ENCODE data around the gene DIP2C.

The DIP2C gene

DNA sequence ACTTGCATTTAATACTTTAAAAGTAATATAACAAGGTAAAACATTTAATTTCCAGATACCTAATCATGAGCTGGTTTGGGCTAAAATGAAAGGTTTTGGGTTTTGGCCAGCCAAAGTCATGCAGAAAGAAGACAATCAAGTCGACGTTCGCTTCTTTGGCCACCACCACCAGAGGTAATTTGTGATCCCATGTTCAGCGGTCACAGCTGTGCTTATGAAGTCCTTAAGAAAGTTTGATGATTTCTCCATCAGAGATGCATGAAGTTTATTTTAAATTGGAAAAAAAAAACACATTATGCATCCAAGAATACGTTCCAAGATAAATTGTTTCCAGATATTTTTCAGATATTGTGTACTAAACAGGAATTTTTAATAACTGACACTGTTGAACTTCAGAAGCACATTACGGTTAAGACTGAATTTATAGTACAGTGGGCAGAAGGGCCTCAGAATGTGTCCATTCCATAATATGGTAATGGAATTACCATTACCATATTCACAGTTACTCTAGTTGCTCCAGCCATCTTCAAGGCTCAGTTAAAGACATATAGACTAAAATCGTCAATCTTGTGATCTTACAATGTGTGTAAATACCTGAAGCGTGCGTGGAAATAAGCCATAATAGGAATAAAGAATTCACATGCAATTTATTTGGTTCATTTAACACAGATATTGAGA lies 447.4 kb downstream of the DIP2C start:
- DNase-seq (ENCODE audit: low read depth): no peak
- H3K4me3 ChIP-seq (ENCODE audit: low read depth, low read length): no peak overlapping the region
- TF ChIP-seq, protein P1, sequence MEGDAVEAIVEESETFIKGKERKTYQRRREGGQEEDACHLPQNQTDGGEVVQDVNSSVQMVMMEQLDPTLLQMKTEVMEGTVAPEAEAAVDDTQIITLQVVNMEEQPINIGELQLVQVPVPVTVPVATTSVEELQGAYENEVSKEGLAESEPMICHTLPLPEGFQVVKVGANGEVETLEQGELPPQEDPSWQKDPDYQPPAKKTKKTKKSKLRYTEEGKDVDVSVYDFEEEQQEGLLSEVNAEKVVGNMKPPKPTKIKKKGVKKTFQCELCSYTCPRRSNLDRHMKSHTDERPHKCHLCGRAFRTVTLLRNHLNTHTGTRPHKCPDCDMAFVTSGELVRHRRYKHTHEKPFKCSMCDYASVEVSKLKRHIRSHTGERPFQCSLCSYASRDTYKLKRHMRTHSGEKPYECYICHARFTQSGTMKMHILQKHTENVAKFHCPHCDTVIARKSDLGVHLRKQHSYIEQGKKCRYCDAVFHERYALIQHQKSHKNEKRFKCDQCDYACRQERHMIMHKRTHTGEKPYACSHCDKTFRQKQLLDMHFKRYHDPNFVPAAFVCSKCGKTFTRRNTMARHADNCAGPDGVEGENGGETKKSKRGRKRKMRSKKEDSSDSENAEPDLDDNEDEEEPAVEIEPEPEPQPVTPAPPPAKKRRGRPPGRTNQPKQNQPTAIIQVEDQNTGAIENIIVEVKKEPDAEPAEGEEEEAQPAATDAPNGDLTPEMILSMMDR (IDR thresholded peaks at IDR 0.05; ENCODE audit: control insufficient read depth, extremely low read depth, insufficient read depth): no peak

DNA sequence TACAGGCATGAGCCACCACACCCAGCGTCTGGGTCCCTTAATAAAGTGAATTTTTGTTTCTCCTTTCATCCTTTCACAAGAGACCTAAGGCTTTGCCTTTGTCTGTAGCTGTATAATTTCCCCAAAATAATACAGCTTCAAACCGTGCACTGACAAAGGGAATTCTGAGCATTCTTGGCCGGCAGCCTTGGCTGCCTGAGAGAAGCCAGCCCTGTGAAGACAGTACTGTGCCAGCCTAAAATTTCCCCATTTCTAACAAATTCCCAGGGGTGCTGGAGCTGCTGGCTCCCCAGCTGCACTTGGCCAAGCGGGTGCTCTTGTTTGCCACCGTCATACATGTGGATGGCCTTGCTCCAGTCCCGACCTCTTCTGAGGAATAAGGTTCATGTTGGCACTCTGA lies 448.0 kb downstream of the DIP2C start:
- no peak overlapping the region for H3K4me3 ChIP-seq (ENCODE audit: low read depth, low read length)
- no peak for DNase-seq (ENCODE audit: low read depth)
- TF ChIP-seq, protein P1 (IDR thresholded peaks at IDR 0.05; ENCODE audit: control insufficient read depth, extremely low read depth, insufficient read depth): no peak

DNA sequence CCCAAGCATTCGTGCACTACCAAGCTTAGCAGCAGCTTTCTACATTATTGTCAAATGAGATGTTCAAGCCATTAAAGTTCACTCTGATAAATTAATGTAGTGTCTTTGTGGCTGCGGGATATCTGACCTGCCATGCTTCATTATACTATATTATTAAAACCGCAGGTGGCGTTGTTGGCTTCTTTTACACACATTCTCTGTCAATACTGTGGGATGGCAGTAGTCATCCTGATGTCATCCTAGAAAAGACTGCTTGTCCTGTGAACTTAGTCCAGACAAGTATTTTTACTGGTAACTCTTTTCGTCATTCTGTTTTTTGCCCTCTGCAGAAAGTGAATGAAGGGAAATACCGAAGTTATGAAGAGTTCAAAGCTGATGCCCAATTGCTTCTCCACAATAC lies 450.4 kb downstream of the DIP2C start:
- TF ChIP-seq, protein P1 (IDR thresholded peaks at IDR 0.05; ENCODE audit: control insufficient read depth, extremely low read depth, insufficient read depth): 0 out of 2 replicates have a peak, but pooled peaks have one; percentile 22
- peak; percentile 8 for DNase-seq (ENCODE audit: low read depth)
- H3K4me3 ChIP-seq (ENCODE audit: low read depth, low read length): no peak overlapping the region

DNA sequence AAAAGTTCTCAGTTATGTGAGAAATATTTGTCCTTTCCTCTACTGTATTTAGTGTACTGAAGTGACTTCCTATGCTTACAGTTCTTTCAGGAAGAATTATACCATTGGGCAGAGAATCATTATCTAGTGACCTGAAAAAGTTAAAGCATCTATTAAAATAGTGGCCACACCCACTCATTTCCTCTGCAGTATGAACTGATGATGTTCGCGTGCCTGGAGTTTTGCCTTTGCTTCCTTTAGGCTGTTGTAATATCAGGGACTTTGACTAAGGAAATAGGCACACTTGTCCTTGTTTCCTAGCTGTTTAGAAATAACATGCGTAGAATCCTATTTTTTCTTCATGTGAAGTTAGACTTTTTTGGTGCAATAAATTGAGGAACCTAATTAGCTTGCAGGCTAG lies 453.6 kb downstream of the DIP2C start:
- DNase-seq (ENCODE audit: low read depth): no peak
- no peak overlapping the region for H3K4me3 ChIP-seq (ENCODE audit: low read depth, low read length)
- TF ChIP-seq, protein P1 (IDR thresholded peaks at IDR 0.05; ENCODE audit: control insufficient read depth, extremely low read depth, insufficient read depth): no peak

DNA sequence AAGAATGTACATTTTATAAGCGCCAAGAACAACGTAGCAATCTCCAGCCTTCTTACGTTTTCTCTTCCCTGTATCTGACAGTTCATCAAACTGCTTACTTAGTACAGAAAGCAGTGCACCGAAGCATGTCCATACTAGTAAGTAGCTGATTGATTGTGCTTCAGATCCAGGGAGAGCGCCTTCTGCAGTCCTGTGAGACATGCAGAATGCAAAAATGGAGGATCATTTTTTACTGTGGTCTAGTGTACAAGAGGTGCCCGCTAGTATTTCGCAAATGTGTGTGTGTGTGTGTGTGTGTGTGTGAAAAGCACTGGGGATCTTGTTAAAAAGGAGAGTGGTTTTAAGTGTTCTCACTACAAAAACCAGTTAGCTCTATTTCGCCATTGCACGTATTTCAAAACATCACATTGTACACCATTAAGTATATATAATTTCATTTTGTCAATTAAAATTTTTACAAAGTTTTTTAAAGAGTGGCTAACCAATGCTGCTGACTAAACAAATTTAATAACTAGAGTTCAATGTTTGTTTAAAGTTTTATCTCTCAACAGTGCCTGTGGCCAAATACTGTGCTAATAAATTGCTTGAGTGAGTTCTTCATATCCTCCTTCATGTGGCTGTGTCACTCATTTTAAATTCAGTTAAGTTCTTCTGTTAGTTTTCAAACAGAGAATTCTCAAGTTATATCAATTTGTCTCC lies 454.6 kb downstream of the DIP2C start:
- DNase-seq (ENCODE audit: low read depth): peak; percentile 43
- no peak overlapping the region for H3K4me3 ChIP-seq (ENCODE audit: low read depth, low read length)
- TF ChIP-seq, protein P1 (IDR thresholded peaks at IDR 0.05; ENCODE audit: control insufficient read depth, extremely low read depth, insufficient read depth): peak; percentile 15; the same call in 1 of the 2 replicates

DNA sequence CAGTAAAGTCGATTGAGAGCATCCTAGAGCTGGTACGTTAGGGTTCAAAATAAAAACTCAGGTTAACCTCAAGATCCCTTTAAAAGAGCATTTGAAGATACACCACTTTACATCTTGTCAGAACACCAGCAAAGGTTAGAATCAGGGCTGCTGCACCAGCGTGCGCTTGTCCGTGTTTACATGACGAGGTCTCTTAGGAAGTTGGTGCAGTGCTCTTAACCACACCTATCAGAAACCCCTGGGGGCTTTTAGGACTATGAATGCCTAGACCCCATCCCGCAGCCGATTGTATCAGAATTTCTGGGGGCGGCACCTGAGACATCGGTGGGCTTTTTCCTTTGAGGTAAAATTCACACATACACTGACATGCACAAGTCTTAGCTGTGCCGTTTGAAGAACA lies 456.6 kb downstream of the DIP2C start:
- no peak for DNase-seq (ENCODE audit: low read depth)
- TF ChIP-seq, protein P1 (IDR thresholded peaks at IDR 0.05; ENCODE audit: control insufficient read depth, extremely low read depth, insufficient read depth): no peak
- H3K4me3 ChIP-seq (ENCODE audit: low read depth, low read length): no peak overlapping the region
